IPS-11a (cell line): ENCODE measurements around the gene SPPL3.

Experiments used
- H3K4me3 ChIP-seq: one replicate; pipeline ENCODE4 v1.5.1; 2013; ENCODE audit warnings: low read depth, low read length, control low read depth

The SPPL3 gene

GRCh38 chr12:120726510-120726793 lies 177.7 kb downstream of the SPPL3 start:
- H3K4me3 ChIP-seq = peak overlapping the region; percentile 55

GRCh38 chr12:120725659-120726509 lies 178.3 kb downstream of the SPPL3 start, which contains the start of gene ACADS:
Gene ACADS, plus strand, starts transcription at chr12:120725826. Its CDS starts 60 bp downstream, at chr12:120725886.
- H3K4me3 ChIP-seq = peak within 1 kb of the TSS; percentile 55

GRCh38 chr12:120725151-120725658 lies 179.0 kb downstream of the SPPL3 start:
- peak overlapping the region; percentile 55 for H3K4me3 ChIP-seq

- H3K4me3 ChIP-seq = no peak overlapping the region
Measured at GRCh38 chr12:120724720-120725119, 179.4 kb downstream of the SPPL3 start.

GRCh38 chr12:120722784-120723183 lies 181.4 kb downstream of the SPPL3 start:
- H3K4me3 ChIP-seq = no peak overlapping the region

GRCh38 chr12:120721866-120722265 lies 182.3 kb downstream of the SPPL3 start:
- no peak overlapping the region for H3K4me3 ChIP-seq

- no peak overlapping the region for H3K4me3 ChIP-seq
Measured at GRCh38 chr12:120720987-120721801, 183.0 kb downstream of the SPPL3 start.

- H3K4me3 ChIP-seq = no peak overlapping the region
Measured at GRCh38 chr12:120720234-120720986, 183.7 kb downstream of the SPPL3 start.

GRCh38 chr12:120719496-120720233 lies 184.5 kb downstream of the SPPL3 start:
- H3K4me3 ChIP-seq = no peak overlapping the region

- no peak overlapping the region for H3K4me3 ChIP-seq
Measured at GRCh38 chr12:120719072-120719471, 185.1 kb downstream of the SPPL3 start.

GRCh38 chr12:120718055-120718454 lies 186.1 kb downstream of the SPPL3 start:
- H3K4me3 ChIP-seq = no peak overlapping the region

GRCh38 chr12:120713861-120714482 lies 190.2 kb downstream of the SPPL3 start:
- H3K4me3 ChIP-seq = no peak overlapping the region

- no peak overlapping the region for H3K4me3 ChIP-seq
Measured at GRCh38 chr12:120712610-120713009, 191.5 kb downstream of the SPPL3 start.
